Neural progenitor cell (in vitro differentiated cells): Measurements from ENCODE around the gene HABP4.

Experiments
- EZH2 ChIP-seq: fragments of 200-600 bp; sonication (generic); IDR thresholded peaks from 2 replicates; pipeline ENCODE4 v1.6.1; 2017; ENCODE audit warnings: antibody characterized with exemption, mild to moderate bottlenecking, moderate library complexity
- TF ChIP-seq, protein P1 (sequence below): fragments of 200-600 bp; sonication (generic); IDR thresholded peaks from 2 replicates; pipeline ENCODE4 v1.5.1; 2017; ENCODE audit warnings: antibody characterized with exemption, mild to moderate bottlenecking

- TF ChIP-seq, protein P1, sequence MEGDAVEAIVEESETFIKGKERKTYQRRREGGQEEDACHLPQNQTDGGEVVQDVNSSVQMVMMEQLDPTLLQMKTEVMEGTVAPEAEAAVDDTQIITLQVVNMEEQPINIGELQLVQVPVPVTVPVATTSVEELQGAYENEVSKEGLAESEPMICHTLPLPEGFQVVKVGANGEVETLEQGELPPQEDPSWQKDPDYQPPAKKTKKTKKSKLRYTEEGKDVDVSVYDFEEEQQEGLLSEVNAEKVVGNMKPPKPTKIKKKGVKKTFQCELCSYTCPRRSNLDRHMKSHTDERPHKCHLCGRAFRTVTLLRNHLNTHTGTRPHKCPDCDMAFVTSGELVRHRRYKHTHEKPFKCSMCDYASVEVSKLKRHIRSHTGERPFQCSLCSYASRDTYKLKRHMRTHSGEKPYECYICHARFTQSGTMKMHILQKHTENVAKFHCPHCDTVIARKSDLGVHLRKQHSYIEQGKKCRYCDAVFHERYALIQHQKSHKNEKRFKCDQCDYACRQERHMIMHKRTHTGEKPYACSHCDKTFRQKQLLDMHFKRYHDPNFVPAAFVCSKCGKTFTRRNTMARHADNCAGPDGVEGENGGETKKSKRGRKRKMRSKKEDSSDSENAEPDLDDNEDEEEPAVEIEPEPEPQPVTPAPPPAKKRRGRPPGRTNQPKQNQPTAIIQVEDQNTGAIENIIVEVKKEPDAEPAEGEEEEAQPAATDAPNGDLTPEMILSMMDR: no peak
- no peak for TF ChIP-seq EZH2
These were observed 10.9 kb downstream of the HABP4 start for GRCh38 chr9:96460882-96461281.
